Lung (tissue), 12 donors: ENCODE data around the gene ADGRE1. TPM values are rescaled to one million over a fixed set of nuclear protein-coding genes. Genes with fewer than 3 reads are reported as not detected.

ENCODE experiments used
- ATAC-seq: fragments of 200-7000 bp; cut with Tn5 transposase; one replicate; pipeline ENCODE4 v1.9.1; 2020; ENCODE audit warnings: moderate number of reproducible peaks; ENCODE audit not compliant: insufficient read depth, low FRiP score
- DNase-seq, 3 donors: peaks; one replicate each; pipeline ENCODE4 v3.0.0-alpha.2; 2013 to 2017
- H3K27ac ChIP-seq, 2 donors: one replicate each; pipeline ENCODE4 v1.5.1; 2013; ENCODE audit warnings: mild to moderate bottlenecking in 2 of 2, moderate library complexity in 2 of 2, control low read depth in 1 of 2, inconsistent platforms in 1 of 2, low read depth in 1 of 2, low read length in 1 of 2
- H3K27me3 ChIP-seq, 3 donors: one replicate each; pipeline ENCODE4 v1.5.1; 2013; ENCODE audit warnings: low read length in 2 of 3; ENCODE audit not compliant: control insufficient read depth in 3 of 3, insufficient read depth in 3 of 3
- H3K36me3 ChIP-seq, 4 donors: one replicate each; pipeline ENCODE4 v1.5.1; 2013; ENCODE audit warnings: low read length in 4 of 4, mild to moderate bottlenecking in 1 of 4, moderate library complexity in 1 of 4; ENCODE audit not compliant: control insufficient read depth in 4 of 4, insufficient read depth in 4 of 4
- H3K4me1 ChIP-seq, 5 donors: one replicate each; pipeline ENCODE4 v1.5.1; 2013; ENCODE audit warnings: low read length in 5 of 5, mild to moderate bottlenecking in 2 of 5, moderate library complexity in 1 of 5; ENCODE audit not compliant: control insufficient read depth in 5 of 5, insufficient read depth in 5 of 5
- H3K4me3 ChIP-seq: one replicate; pipeline ENCODE4 v1.5.1; 2013; ENCODE audit warnings: mild to moderate bottlenecking, control low read depth, moderate library complexity
- H3K9ac ChIP-seq, 2 donors: one replicate each; pipeline ENCODE4 v1.5.1; 2013; ENCODE audit warnings: low read length in 2 of 2, control low read depth in 1 of 2; ENCODE audit not compliant: insufficient read depth in 1 of 2
- H3K9me3 ChIP-seq, 4 donors: one replicate each; pipeline ENCODE4 v1.5.1; 2013; ENCODE audit warnings: low read length in 3 of 4, mild to moderate bottlenecking in 1 of 4, moderate library complexity in 1 of 4; ENCODE audit not compliant: control insufficient read depth in 4 of 4, insufficient read depth in 3 of 4
- CTCF ChIP-seq: IDR thresholded peaks from 2 replicates; pipeline ENCODE4 v1.5.1; 2012; ENCODE audit warnings: mild to moderate bottlenecking; ENCODE audit errors: control extremely low read depth, extremely low read depth
- WGBS, 2 donors: extraction: QIAGEN DNeasy Blood & Tissue Kit; methylation state at CpG; one replicate each; pipeline ENCODE4 v1.1.7; 2013; 5-methylcytosine and 5-hydroxymethylcytosine counted together
- polyA plus RNA-seq, 2 donors: library from polyadenylated mRNA; stranded (reverse); fragments of 200-250 nt; gene quantifications; one replicate each; pipeline ENCODE4 v1.2.1, GENCODE V29; 2013
- total RNA-seq, 2 donors: library from RNA; depleted of rRNA in 1 of 2; stranded (reverse); fragments of >200 nt in 1 of 2; gene quantifications; one replicate each; pipeline ENCODE4 v1.2.1, GENCODE V29; 2014 to 2021
- donor health status: control.
- donor health status: control.
- donor health status: Bipolar disorder and iron deficiency.
- donor health status: healthy.
- donor health status: DM: yes; HTN: yes; CAD: no.

ADGRE1 gene
- total and polyA plus RNA-seq, 4 donors = 0.45 to 40.0 (median 7.4) TPM

GRCh38 chr19:6852001-6852400, 35.4 kb upstream of the ADGRE1 start:
- ATAC-seq = no peak
- no peak for TF ChIP-seq CTCF
- peaks cover 0 to under 1% (median 0%) of the 10 kb centered on the region in 4 donors for H3K36me3 ChIP-seq
- DNase-seq = no peak
- 88 to 98% methylated on average over 1 of the region's 1 CpG for WGBS, 2 donors
- H3K27ac ChIP-seq = no peak overlapping the region
- no peak overlapping the region for H3K4me3 ChIP-seq
- no peaks in the 10 kb centered on the region for H3K27me3 ChIP-seq
- no peak overlapping the region for H3K9ac ChIP-seq
- H3K9me3 ChIP-seq = no peaks in the 10 kb centered on the region
- peaks cover 0 to 2% (median 0%) of the 10 kb centered on the region in 5 donors for H3K4me1 ChIP-seq

- Histone ChIP-seq H3K36me3 (peaks cover 0 to 2% (median 0%) of the 10 kb centered on the region in 4 donors), H3K27me3 (no peaks in the 10 kb centered on the region), H3K27ac (no peak overlapping the region), H3K4me3 (no peak overlapping the region), H3K9me3 (no peaks in the 10 kb centered on the region), H3K4me1 (peaks cover 0 to 5% (median 0%) of the 10 kb centered on the region in 5 donors), H3K9ac (no peak overlapping the region)
- DNase-seq (no peak), ATAC-seq (no peak)
- WGBS, 2 donors = 82 to 87% methylated on average over 11 of the region's 11 CpGs
- TF ChIP-seq CTCF = no peak
Measured at GRCh38 chr19:6853868-6854267, 33.5 kb upstream of the ADGRE1 start.

GRCh38 chr19:6854758-6855157, 32.6 kb upstream of the ADGRE1 start:
- Histone ChIP-seq H3K27ac (no peak overlapping the region), H3K36me3 (peaks cover 0 to 2% (median 0%) of the 10 kb centered on the region in 4 donors), H3K4me1 (peaks cover 0 to 5% (median 0%) of the 10 kb centered on the region in 5 donors), H3K27me3 (no peaks in the 10 kb centered on the region), H3K4me3 (no peak overlapping the region), H3K9me3 (no peaks in the 10 kb centered on the region), H3K9ac (no peak overlapping the region)
- ATAC-seq (no peak), DNase-seq (no peak)
- TF ChIP-seq CTCF = no peak
- 87 to 92% methylated on average over 2 of the region's 2 CpGs for WGBS, 2 donors
